ENCODE measurements around the gene SALL3.

The SALL3 gene

DNA sequence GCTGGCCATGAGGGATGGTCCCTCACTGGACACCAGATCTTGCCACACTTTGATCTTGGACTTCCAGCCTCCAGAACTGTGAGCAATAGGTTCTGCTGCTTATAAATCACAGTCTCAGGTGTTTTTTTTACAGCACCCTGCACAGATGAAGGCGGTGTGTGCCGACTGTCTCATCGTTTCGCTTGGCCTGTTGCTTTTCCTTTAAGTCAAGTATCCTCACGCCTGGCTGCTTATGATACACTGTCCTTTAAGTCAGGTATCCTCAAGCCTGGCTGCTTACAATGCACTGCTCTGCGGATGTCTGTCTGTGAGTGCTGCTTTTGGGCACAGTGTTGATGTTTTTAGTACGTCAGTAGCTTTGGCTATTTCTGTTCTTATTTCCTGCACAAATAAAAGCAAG, 40.3 kb downstream of the SALL3 start:
- no peak for ATAC-seq (ENCODE audit: low read depth)
- Mint-ChIP-seq H3K27ac (no peak overlapping the region), H3K4me3 (no peak overlapping the region), H3K9me3 (no peaks in the 10 kb centered on the region), H3K36me3 (no peaks in the 10 kb centered on the region), H3K4me1 (no peaks in the 10 kb centered on the region), H3K27me3 (peaks cover 11% of the 10 kb centered on the region)
- DNase-seq (ENCODE audit: low spot score in 2 of 2): no peak

DNA sequence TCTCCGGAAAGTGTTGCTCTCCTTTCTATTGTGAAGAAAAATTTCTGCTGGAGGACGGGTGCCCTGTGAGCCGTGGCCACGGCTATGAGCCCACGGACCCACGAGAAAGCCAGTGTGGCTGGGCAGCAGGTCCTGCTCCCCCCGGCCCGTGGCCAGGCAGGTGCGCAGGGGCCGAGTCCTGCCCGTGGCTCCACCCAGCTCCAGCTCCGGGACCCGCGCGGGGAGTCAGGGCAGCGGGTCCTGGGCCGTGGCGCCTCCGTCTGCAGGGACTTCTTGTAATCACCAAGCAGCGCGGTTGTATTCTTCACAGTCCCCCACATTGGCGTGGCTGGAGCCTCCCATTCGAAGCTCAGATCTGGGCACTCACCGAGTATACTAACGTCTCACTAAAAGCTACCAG, 43.0 kb downstream of the SALL3 start:
- DNase-seq (ENCODE audit: low spot score in 2 of 2) (no peak), ATAC-seq (ENCODE audit: low read depth) (no peak)
- Mint-ChIP-seq H3K27ac (no peak overlapping the region), H3K27me3 (peaks cover 9% of the 10 kb centered on the region), H3K9me3 (peaks cover 3% of the 10 kb centered on the region), H3K4me3 (no peak overlapping the region), H3K36me3 (no peaks in the 10 kb centered on the region), H3K4me1 (no peaks in the 10 kb centered on the region)

DNA sequence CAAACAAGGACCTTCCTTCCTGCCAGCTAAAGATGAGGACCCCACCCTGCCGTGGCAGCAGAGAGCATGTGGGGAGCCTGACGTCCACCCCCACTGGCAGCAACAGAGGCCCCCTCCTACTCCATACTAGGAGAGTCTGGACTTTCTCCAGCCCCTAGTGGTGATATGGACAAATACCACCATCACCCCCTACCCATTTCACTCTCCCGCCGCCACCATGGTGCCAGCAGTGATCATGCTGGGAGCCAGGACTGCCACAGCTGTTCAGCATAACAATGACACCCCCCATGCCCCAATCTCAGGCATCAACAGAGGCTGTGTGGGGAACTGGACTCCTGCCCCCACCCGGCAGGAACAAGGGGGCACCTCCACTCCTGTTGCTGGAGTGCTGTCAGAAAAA, 46.9 kb downstream of the SALL3 start:
- ATAC-seq (ENCODE audit: low read depth): no peak
- Mint-ChIP-seq H3K4me1 (no peaks in the 10 kb centered on the region), H3K36me3 (peaks cover 5% of the 10 kb centered on the region), H3K27ac (no peak overlapping the region), H3K27me3 (peaks cover 5% of the 10 kb centered on the region), H3K9me3 (peaks cover 18% of the 10 kb centered on the region), H3K4me3 (no peak overlapping the region)
- no peak for DNase-seq (ENCODE audit: low spot score in 2 of 2)

DNA sequence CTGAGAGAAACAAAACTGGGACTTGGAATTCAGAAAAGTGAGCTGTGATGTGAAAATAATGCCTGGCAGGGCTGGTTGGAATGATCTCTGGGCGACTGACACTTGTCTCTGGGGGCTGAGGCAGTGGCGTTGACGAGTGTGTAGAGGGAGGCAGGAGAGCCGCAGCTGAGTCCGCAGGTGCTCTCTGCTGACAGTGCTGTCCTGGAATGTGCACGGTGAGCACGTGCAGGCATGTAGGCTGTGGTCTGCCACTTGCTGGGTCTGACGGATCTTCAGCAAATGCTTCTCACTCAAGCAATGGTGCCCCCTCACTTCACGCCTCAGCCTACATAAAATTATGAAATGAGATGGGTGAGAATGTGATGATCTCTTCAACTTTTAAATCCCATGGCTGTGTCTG, 51.1 kb downstream of the SALL3 start:
- ATAC-seq (ENCODE audit: low read depth) (no peak), DNase-seq (ENCODE audit: low spot score in 2 of 2) (no peak)
- Mint-ChIP-seq H3K4me1 (no peaks in the 10 kb centered on the region), H3K27me3 (peaks cover 4% of the 10 kb centered on the region), H3K36me3 (peaks cover 5% of the 10 kb centered on the region), H3K4me3 (no peak overlapping the region), H3K27ac (no peak overlapping the region), H3K9me3 (peaks cover 16% of the 10 kb centered on the region)

DNA sequence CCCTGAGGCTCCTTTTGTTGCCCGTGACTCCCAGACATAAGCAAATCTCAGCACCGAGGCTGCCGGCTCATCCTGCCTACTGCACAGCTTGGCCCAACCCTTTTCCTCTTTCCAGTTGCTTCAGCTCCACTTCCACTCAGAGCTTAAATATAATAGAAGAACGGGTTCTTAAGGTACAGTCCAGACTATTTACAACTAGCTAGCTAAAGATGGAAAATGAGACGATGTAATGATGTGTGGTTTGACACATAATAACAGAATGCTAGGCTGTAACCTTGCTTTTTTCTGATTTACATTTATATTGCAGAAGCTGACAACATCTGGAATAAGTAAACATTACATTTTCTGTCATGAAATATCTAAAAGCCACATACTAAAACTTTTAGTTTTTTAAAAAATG, 62.7 kb downstream of the SALL3 start:
- Mint-ChIP-seq H3K27ac (no peak overlapping the region), H3K4me1 (peaks cover 3% of the 10 kb centered on the region), H3K27me3 (peaks cover 8% of the 10 kb centered on the region), H3K4me3 (no peak overlapping the region), H3K9me3 (peaks cover 1% of the 10 kb centered on the region), H3K36me3 (peaks cover 1% of the 10 kb centered on the region)
- no peak for DNase-seq (ENCODE audit: low spot score in 2 of 2)
- no peak for ATAC-seq (ENCODE audit: low read depth)

DNA sequence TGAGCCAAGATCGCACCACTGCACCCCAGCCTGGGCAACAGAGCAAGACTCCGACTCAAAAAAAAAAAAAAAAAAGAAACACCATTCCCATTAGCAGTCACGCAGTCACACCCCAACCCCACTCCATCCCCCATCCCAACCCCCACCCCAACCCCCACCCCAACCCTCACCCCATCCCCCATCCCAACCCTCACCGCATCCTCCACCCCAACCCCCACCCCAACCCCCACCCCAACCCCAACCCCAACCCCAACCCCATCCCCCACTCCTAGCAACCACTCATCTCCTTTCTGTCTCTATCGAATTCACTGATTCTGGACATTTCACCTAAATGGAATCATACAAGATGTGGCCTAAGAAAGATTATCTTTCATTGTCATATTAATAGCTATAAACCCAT, 63.7 kb downstream of the SALL3 start:
- H3K27me3 Mint-ChIP-seq: peaks cover 8% of the 10 kb centered on the region

DNA sequence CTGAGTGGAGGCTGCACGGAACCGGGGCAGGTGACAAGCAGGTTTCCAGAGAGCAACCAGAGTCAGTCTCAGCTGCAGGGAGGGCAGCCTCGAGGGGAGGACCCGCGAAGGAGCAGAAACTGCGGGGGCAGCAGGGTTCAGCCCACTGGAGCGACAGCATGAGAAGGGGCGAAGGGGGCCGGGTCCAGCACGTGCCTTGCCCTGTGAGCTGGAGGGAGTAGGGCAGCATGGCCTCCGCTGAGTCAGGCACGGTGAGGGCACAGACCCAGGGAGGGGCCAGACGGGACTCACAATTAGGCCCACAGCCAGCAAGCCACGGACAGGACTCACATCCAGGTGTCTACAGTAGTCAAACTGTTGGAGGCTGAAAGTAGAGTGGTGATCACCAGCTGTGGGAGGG, 66.9 kb downstream of the SALL3 start:
- Mint-ChIP-seq H3K4me3 (no peak overlapping the region), H3K9me3 (no peaks in the 10 kb centered on the region), H3K4me1 (no peaks in the 10 kb centered on the region), H3K27me3 (peaks cover 4% of the 10 kb centered on the region), H3K27ac (no peak overlapping the region), H3K36me3 (peaks cover 1% of the 10 kb centered on the region)
- no peak for ATAC-seq (ENCODE audit: low read depth)
- no peak for DNase-seq (ENCODE audit: low spot score in 2 of 2)

More for the DNA sequence above, 63.7 kb downstream of the SALL3 start:
- ATAC-seq (ENCODE audit: low read depth): no peak
- Mint-ChIP-seq H3K27ac (no peak overlapping the region), H3K9me3 (no peaks in the 10 kb centered on the region), H3K4me3 (no peak overlapping the region), H3K4me1 (peaks cover 3% of the 10 kb centered on the region), H3K36me3 (peaks cover 1% of the 10 kb centered on the region)
- no peak for DNase-seq (ENCODE audit: low spot score in 2 of 2)

DNA sequence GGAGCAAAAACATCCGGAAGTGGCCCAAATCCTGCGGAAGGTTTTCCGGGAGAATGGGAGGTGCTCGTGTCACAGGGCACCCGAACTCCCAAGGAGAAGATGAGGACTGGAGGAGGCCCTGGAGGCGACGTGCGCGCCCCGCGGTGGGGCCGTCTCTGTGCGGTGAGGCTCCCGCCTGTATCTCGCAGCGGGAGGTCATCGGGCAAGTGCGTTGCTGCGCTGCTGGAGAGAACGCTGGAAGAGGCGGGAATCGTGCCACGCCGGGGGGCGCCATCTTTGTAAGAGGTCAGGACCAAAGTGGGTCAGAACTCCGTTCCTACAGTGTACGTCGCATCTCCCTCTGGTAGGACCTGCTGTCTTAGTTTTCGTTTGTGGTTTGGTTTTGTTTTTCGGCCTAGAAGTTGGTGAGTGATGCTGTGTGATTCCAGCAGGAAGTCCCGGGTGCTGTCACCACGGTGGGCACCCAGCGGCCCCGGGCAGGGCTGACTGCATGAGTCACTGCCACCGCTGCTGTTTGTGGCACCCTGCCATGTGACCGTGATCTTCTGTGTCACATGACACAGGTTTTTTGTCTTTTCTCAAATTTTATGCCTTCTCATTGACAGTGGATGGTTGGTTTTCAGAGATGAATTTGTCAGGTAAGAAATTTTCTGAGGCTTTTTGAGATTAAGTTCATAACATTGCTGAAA, 68.1 kb downstream of the SALL3 start:
- H3K27ac Mint-ChIP-seq: no peak overlapping the region
- H3K27me3 Mint-ChIP-seq: peaks cover 7% of the 10 kb centered on the region
- ATAC-seq (ENCODE audit: low read depth) (no peak), DNase-seq (ENCODE audit: low spot score in 2 of 2) (no peak)
- no peaks in the 10 kb centered on the region for H3K9me3 Mint-ChIP-seq
- peaks cover 1% of the 10 kb centered on the region for H3K36me3 Mint-ChIP-seq
- H3K4me1 Mint-ChIP-seq: no peaks in the 10 kb centered on the region
- no peak overlapping the region for H3K4me3 Mint-ChIP-seq

DNA sequence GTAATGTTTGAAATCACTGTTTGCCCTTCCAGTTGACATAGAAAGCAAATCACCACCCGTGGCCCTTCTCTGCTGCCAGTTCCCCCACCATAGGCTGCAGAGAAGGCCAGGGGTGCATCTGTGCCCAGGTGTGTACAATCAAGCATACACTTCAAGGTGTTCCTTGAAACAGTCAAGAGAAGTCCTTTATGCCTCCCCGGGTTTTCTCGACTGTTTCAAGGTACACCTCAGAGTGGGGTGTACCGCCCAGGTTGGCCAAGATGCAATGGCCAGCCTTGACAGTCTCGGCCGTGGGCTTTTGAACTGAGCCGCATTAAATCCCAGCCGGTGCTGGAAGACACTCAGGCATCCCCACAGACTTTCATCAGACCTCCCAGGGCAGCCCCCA, 68.6 kb downstream of the SALL3 start:
- no peak for ATAC-seq (ENCODE audit: low read depth)

DNA sequence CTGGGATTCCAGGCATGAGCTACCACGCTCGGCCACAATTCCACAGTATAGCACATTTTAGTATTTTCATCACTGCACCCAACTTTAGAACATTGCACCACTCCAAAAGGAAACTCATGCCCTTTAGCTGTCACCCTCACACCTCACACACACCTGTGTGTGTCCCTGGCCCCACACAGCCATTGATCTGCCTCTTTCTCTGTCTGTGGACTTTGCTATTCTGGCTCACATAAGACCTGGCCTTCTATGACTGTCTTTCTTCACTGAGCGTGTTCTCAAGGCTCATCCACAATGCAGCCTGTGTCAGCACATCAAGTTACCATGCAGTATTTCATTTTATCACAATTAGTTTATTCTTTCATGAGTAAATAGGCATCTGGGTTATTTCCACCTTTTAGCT, 69.9 kb downstream of the SALL3 start:
- ATAC-seq (ENCODE audit: low read depth): no peak

More for the DNA sequence above, 68.6 kb downstream of the SALL3 start:
- Mint-ChIP-seq H3K36me3 (peaks cover 1% of the 10 kb centered on the region), H3K4me1 (no peaks in the 10 kb centered on the region), H3K27me3 (peaks cover 7% of the 10 kb centered on the region), H3K4me3 (no peak overlapping the region), H3K9me3 (no peaks in the 10 kb centered on the region), H3K27ac (no peak overlapping the region)
- DNase-seq (ENCODE audit: low spot score in 2 of 2): no peak

More for the DNA sequence above, 69.9 kb downstream of the SALL3 start:
- no peaks in the 10 kb centered on the region for H3K4me1 Mint-ChIP-seq
- H3K4me3 Mint-ChIP-seq: no peak overlapping the region
- H3K27me3 Mint-ChIP-seq: peaks cover 6% of the 10 kb centered on the region
- H3K9me3 Mint-ChIP-seq: no peaks in the 10 kb centered on the region
- no peak overlapping the region for H3K27ac Mint-ChIP-seq
- no peak for DNase-seq (ENCODE audit: low spot score in 2 of 2)
- no peaks in the 10 kb centered on the region for H3K36me3 Mint-ChIP-seq

All from memory B cell (primary cell).